ENCODE measurements around the gene NEK9. TPM values are rescaled to one million over a fixed set of nuclear protein-coding genes. Genes with fewer than 3 reads are reported as not detected.

Gene NEK9
- total RNA-seq, 1 experiment from 2014 or later: 50.8 TPM

DNA sequence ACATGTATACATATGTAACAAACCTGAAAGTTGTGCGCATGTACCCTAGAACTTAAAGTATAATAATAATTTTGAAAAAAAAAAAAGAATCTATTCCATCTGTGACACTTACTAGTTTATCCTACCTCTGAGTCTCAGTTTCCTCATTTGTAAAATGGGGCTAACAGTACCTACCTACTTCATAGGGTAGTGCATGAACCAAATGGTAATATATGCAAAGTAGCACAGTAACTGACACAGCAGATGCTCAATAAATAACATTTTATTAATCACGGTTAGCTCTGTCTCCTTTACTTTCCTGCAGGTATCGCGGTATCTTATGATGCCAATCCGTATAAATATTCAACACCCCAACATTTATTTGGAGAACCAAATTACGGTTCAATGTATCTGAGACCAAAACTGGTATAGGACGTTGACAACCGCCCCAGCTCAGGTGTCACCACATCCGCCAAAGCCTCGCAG is 48.9 kb upstream of the NEK9 start (continued):
- TF ChIP-seq, protein P1, sequence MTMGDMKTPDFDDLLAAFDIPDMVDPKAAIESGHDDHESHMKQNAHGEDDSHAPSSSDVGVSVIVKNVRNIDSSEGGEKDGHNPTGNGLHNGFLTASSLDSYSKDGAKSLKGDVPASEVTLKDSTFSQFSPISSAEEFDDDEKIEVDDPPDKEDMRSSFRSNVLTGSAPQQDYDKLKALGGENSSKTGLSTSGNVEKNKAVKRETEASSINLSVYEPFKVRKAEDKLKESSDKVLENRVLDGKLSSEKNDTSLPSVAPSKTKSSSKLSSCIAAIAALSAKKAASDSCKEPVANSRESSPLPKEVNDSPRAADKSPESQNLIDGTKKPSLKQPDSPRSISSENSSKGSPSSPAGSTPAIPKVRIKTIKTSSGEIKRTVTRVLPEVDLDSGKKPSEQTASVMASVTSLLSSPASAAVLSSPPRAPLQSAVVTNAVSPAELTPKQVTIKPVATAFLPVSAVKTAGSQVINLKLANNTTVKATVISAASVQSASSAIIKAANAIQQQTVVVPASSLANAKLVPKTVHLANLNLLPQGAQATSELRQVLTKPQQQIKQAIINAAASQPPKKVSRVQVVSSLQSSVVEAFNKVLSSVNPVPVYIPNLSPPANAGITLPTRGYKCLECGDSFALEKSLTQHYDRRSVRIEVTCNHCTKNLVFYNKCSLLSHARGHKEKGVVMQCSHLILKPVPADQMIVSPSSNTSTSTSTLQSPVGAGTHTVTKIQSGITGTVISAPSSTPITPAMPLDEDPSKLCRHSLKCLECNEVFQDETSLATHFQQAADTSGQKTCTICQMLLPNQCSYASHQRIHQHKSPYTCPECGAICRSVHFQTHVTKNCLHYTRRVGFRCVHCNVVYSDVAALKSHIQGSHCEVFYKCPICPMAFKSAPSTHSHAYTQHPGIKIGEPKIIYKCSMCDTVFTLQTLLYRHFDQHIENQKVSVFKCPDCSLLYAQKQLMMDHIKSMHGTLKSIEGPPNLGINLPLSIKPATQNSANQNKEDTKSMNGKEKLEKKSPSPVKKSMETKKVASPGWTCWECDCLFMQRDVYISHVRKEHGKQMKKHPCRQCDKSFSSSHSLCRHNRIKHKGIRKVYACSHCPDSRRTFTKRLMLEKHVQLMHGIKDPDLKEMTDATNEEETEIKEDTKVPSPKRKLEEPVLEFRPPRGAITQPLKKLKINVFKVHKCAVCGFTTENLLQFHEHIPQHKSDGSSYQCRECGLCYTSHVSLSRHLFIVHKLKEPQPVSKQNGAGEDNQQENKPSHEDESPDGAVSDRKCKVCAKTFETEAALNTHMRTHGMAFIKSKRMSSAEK (CRISPR knock-in tag; IDR thresholded peaks at IDR 0.05; ENCODE audit: borderline replicate concordance): no peak
- TF ChIP-seq, protein P2, sequence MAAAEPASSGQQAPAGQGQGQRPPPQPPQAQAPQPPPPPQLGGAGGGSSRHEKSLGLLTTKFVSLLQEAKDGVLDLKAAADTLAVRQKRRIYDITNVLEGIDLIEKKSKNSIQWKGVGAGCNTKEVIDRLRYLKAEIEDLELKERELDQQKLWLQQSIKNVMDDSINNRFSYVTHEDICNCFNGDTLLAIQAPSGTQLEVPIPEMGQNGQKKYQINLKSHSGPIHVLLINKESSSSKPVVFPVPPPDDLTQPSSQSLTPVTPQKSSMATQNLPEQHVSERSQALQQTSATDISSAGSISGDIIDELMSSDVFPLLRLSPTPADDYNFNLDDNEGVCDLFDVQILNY (CRISPR knock-in tag; IDR thresholded peaks at IDR 0.05): no peak
- TF ChIP-seq ZNF396 (CRISPR knock-in tag; IDR thresholded peaks at IDR 0.05; ENCODE audit: borderline replicate concordance) (no peak), ELF4 (CRISPR knock-in tag; IDR thresholded peaks at IDR 0.05; ENCODE audit: low read depth) (no peak), RORB (CRISPR knock-in tag; IDR thresholded peaks at IDR 0.05) (no peak)
- TF ChIP-seq, protein P3, sequence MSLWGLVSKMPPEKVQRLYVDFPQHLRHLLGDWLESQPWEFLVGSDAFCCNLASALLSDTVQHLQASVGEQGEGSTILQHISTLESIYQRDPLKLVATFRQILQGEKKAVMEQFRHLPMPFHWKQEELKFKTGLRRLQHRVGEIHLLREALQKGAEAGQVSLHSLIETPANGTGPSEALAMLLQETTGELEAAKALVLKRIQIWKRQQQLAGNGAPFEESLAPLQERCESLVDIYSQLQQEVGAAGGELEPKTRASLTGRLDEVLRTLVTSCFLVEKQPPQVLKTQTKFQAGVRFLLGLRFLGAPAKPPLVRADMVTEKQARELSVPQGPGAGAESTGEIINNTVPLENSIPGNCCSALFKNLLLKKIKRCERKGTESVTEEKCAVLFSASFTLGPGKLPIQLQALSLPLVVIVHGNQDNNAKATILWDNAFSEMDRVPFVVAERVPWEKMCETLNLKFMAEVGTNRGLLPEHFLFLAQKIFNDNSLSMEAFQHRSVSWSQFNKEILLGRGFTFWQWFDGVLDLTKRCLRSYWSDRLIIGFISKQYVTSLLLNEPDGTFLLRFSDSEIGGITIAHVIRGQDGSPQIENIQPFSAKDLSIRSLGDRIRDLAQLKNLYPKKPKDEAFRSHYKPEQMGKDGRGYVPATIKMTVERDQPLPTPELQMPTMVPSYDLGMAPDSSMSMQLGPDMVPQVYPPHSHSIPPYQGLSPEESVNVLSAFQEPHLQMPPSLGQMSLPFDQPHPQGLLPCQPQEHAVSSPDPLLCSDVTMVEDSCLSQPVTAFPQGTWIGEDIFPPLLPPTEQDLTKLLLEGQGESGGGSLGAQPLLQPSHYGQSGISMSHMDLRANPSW (CRISPR knock-in tag; conservative IDR thresholded peaks at IDR 0.05; ENCODE audit: low read depth): no peak
- TF ChIP-seq, protein P4, sequence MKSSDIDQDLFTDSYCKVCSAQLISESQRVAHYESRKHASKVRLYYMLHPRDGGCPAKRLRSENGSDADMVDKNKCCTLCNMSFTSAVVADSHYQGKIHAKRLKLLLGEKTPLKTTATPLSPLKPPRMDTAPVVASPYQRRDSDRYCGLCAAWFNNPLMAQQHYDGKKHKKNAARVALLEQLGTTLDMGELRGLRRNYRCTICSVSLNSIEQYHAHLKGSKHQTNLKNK (CRISPR knock-in tag; IDR thresholded peaks at IDR 0.05): no peak
- TF ChIP-seq, protein P5, sequence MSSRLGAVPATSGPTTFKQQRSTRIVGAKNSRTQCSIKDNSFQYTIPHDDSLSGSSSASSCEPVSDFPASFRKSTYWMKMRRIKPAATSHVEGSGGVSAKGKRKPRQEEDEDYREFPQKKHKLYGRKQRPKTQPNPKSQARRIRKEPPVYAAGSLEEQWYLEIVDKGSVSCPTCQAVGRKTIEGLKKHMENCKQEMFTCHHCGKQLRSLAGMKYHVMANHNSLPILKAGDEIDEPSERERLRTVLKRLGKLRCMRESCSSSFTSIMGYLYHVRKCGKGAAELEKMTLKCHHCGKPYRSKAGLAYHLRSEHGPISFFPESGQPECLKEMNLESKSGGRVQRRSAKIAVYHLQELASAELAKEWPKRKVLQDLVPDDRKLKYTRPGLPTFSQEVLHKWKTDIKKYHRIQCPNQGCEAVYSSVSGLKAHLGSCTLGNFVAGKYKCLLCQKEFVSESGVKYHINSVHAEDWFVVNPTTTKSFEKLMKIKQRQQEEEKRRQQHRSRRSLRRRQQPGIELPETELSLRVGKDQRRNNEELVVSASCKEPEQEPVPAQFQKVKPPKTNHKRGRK (CRISPR knock-in tag; IDR thresholded peaks at IDR 0.05; ENCODE audit: borderline replicate concordance): no peak
- TF ChIP-seq, protein P6, sequence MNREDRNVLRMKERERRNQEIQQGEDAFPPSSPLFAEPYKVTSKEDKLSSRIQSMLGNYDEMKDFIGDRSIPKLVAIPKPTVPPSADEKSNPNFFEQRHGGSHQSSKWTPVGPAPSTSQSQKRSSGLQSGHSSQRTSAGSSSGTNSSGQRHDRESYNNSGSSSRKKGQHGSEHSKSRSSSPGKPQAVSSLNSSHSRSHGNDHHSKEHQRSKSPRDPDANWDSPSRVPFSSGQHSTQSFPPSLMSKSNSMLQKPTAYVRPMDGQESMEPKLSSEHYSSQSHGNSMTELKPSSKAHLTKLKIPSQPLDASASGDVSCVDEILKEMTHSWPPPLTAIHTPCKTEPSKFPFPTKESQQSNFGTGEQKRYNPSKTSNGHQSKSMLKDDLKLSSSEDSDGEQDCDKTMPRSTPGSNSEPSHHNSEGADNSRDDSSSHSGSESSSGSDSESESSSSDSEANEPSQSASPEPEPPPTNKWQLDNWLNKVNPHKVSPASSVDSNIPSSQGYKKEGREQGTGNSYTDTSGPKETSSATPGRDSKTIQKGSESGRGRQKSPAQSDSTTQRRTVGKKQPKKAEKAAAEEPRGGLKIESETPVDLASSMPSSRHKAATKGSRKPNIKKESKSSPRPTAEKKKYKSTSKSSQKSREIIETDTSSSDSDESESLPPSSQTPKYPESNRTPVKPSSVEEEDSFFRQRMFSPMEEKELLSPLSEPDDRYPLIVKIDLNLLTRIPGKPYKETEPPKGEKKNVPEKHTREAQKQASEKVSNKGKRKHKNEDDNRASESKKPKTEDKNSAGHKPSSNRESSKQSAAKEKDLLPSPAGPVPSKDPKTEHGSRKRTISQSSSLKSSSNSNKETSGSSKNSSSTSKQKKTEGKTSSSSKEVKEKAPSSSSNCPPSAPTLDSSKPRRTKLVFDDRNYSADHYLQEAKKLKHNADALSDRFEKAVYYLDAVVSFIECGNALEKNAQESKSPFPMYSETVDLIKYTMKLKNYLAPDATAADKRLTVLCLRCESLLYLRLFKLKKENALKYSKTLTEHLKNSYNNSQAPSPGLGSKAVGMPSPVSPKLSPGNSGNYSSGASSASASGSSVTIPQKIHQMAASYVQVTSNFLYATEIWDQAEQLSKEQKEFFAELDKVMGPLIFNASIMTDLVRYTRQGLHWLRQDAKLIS (CRISPR knock-in tag; IDR thresholded peaks at IDR 0.05; ENCODE audit: borderline replicate concordance): no peak

DNA sequence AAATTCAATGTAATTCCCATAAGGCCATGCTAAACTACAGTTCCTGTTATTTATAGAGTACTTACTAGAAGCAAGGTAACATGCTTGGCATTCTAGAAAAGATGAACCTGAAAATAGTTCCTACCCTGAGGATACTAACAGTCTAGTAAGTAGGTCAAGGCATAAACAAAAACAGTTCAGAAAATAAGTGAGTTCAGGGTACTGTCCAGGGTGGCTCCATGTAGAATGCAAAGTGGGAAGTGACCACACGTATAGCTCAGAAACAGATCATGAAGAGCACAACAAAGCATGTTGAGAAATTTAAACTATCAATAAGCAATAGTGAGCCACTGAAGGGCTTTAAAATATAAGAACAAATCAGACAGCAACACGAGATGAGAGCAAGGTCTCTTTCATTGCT is 47.2 kb upstream of the NEK9 start:
- CTCF ChIA-PET: interaction anchor here (0.8 kb wide), 1 partner anchor 387 kb away, joined by 6 read pairs; no protein-coding TSS in a partner anchor
- H3K9me3 Mint-ChIP-seq: no peaks in the 10 kb centered on the region
- POLR2A ChIA-PET: interaction anchor here (0.7 kb wide), 1 partner anchor 53 kb away, joined by 7 read pairs; no protein-coding TSS in a partner anchor
- H3K4me1 Mint-ChIP-seq: peaks cover 15% of the 10 kb centered on the region
- no peak for TF ChIP-seq NFE2L1 (CRISPR knock-in tag; IDR thresholded peaks at IDR 0.05)
- TF ChIP-seq, protein P7, sequence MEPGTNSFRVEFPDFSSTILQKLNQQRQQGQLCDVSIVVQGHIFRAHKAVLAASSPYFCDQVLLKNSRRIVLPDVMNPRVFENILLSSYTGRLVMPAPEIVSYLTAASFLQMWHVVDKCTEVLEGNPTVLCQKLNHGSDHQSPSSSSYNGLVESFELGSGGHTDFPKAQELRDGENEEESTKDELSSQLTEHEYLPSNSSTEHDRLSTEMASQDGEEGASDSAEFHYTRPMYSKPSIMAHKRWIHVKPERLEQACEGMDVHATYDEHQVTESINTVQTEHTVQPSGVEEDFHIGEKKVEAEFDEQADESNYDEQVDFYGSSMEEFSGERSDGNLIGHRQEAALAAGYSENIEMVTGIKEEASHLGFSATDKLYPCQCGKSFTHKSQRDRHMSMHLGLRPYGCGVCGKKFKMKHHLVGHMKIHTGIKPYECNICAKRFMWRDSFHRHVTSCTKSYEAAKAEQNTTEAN (CRISPR knock-in tag; IDR thresholded peaks at IDR 0.05): no peak
- no peak for TF ChIP-seq FOXP1 (CRISPR knock-in tag; IDR thresholded peaks at IDR 0.05; ENCODE audit: borderline replicate concordance)
- TF ChIP-seq ZNF219 (CRISPR knock-in tag; IDR thresholded peaks at IDR 0.05; ENCODE audit: borderline replicate concordance): no peak
- ATAC-seq (no peak), DNase-seq (ENCODE audit: low spot score) (no peak)
- no peaks in the 10 kb centered on the region for H3K27me3 Mint-ChIP-seq (ENCODE audit: low read depth)
- no peaks in the 10 kb centered on the region for H3K36me3 Mint-ChIP-seq
- H3K4me3 Mint-ChIP-seq: no peak overlapping the region; the same call in 1 of the 2 replicates
- peak overlapping the region; percentile 83 for H3K27ac Mint-ChIP-seq
